H9 (cell line): ENCODE results near the gene CISD1. TPM values are rescaled to one million over a fixed set of nuclear protein-coding genes. Genes with fewer than 3 reads are reported as not detected.

ENCODE experiments used
- DNase-seq: peaks from one replicate; pipeline ENCODE4 v3.0.0-alpha.2; 2017
- H2AFZ ChIP-seq: one replicate; pipeline ENCODE4 v1.6.1; 2013; ENCODE audit warnings: mild to moderate bottlenecking, low read length, control low read depth, moderate library complexity
- H2AK5ac ChIP-seq: 2 replicates; pipeline ENCODE4 v1.6.1; 2013; ENCODE audit warnings: low read length, control low read depth, mixed read lengths; ENCODE audit not compliant: insufficient read length
- H2BK120ac ChIP-seq: one replicate; pipeline ENCODE4 v1.6.1; 2013; ENCODE audit warnings: low read depth, mild to moderate bottlenecking, low read length, control low read depth, inconsistent platforms; ENCODE audit not compliant: poor library complexity, severe bottlenecking
- H2BK12ac ChIP-seq: 2 replicates; pipeline ENCODE4 v1.6.1; 2013; ENCODE audit warnings: low read length, control low read depth, mixed read lengths, low read depth; ENCODE audit not compliant: insufficient read length
- H2BK15ac ChIP-seq: 2 replicates; pipeline ENCODE4 v1.6.1; 2013; ENCODE audit warnings: low read depth, low read length, control low read depth
- H2BK20ac ChIP-seq: one replicate; pipeline ENCODE4 v1.6.1; 2013; ENCODE audit warnings: low read depth, mild to moderate bottlenecking, low read length, control low read depth, inconsistent platforms; ENCODE audit not compliant: poor library complexity, severe bottlenecking
- H2BK5ac ChIP-seq: 2 replicates; pipeline ENCODE4 v1.6.1; 2013; ENCODE audit warnings: low read length, control low read depth, mixed read lengths; ENCODE audit not compliant: insufficient read length
- H3K14ac ChIP-seq: 2 replicates; pipeline ENCODE4 v1.6.1; 2013; ENCODE audit warnings: low read length, control low read depth; ENCODE audit not compliant: insufficient read depth
- H3K18ac ChIP-seq: 2 replicates; pipeline ENCODE4 v1.6.1; 2013; ENCODE audit warnings: low read depth, mild to moderate bottlenecking, mixed read lengths, low read length, control low read depth; ENCODE audit not compliant: insufficient read length
- H3K23ac ChIP-seq: 2 replicates; pipeline ENCODE4 v1.6.1; 2013; ENCODE audit warnings: low read length, control low read depth, mixed read lengths, low read depth; ENCODE audit not compliant: insufficient read length
- H3K23me2 ChIP-seq: 2 replicates; pipeline ENCODE4 v1.6.1; 2013; ENCODE audit warnings: low read depth, mild to moderate bottlenecking, mixed read lengths, low read length, control low read depth; ENCODE audit not compliant: insufficient read length, poor library complexity, severe bottlenecking
- H3K27ac ChIP-seq: 2 replicates; pipeline ENCODE4 v1.5.1; 2013; ENCODE audit warnings: low read length, control low read depth, mixed read lengths, low read depth; ENCODE audit not compliant: insufficient read length
- H3K27me3 ChIP-seq: 2 replicates; pipeline ENCODE4 v1.6.1; 2013; ENCODE audit warnings: low read length, control low read depth, inconsistent platforms; ENCODE audit not compliant: insufficient read depth
- H3K4ac ChIP-seq: 2 replicates; pipeline ENCODE4 v1.6.1; 2013; ENCODE audit warnings: low read depth, mild to moderate bottlenecking, control low read depth, inconsistent platforms, low read length, moderate library complexity
- H3K4me1 ChIP-seq: 2 replicates; pipeline ENCODE4 v1.6.1; 2013; ENCODE audit warnings: low read length, control low read depth, inconsistent platforms; ENCODE audit not compliant: insufficient read depth
- H3K4me2 ChIP-seq: 2 replicates; pipeline ENCODE4 v1.6.1; 2013; ENCODE audit warnings: low read length, control low read depth, mixed read lengths; ENCODE audit not compliant: insufficient read length, insufficient read depth
- H3K56ac ChIP-seq: 2 replicates; pipeline ENCODE4 v1.6.1; 2013; ENCODE audit warnings: low read depth, mild to moderate bottlenecking, mixed read lengths, low read length, control low read depth; ENCODE audit not compliant: insufficient read length
- H3K79me1 ChIP-seq: 2 replicates; pipeline ENCODE4 v1.6.1; 2013; ENCODE audit warnings: low read depth, mild to moderate bottlenecking, moderate library complexity, low read length, control low read depth, inconsistent platforms; ENCODE audit not compliant: insufficient read depth, poor library complexity, severe bottlenecking
- H3K79me2 ChIP-seq: 2 replicates; pipeline ENCODE4 v1.6.1; 2013; ENCODE audit warnings: low read length, control low read depth, inconsistent platforms; ENCODE audit not compliant: insufficient read depth
- H3K9ac ChIP-seq: 2 replicates; pipeline ENCODE4 v1.6.1; 2013; ENCODE audit warnings: low read length, control low read depth, mixed read lengths; ENCODE audit not compliant: insufficient read length; ENCODE audit errors: extremely low read depth
- H3K9me3 ChIP-seq: one replicate; pipeline ENCODE4 v1.6.1; 2013; ENCODE audit warnings: low read depth, low read length, inconsistent platforms; ENCODE audit not compliant: control insufficient read depth
- H3T11ph ChIP-seq: one replicate; pipeline ENCODE4 v1.6.1; 2013; ENCODE audit warnings: mild to moderate bottlenecking, low read length, control low read depth, inconsistent platforms
- H4K20me1 ChIP-seq: one replicate; pipeline ENCODE4 v1.6.1; 2013; ENCODE audit not compliant: control insufficient read depth, insufficient read length, insufficient read depth
- H4K5ac ChIP-seq: 2 replicates; pipeline ENCODE4 v1.6.1; 2013; ENCODE audit warnings: low read depth, mild to moderate bottlenecking, mixed read lengths, low read length, control low read depth; ENCODE audit not compliant: insufficient read length
- H4K8ac ChIP-seq: replicated peaks from 2 replicates; pipeline ENCODE4 v1.6.1; 2013; ENCODE audit warnings: low read length, control low read depth, mixed read lengths, low read depth; ENCODE audit not compliant: insufficient read length
- H4K91ac ChIP-seq: 2 replicates; pipeline ENCODE4 v1.6.1; 2013; ENCODE audit warnings: low read depth, mild to moderate bottlenecking, moderate library complexity, mixed read lengths, low read length, control low read depth; ENCODE audit not compliant: insufficient read length
- H3K27ac Mint-ChIP-seq, 3 experiments: 2 replicates in 2 of 3; 3 replicates in 1 of 3; pipeline ENCODE4 v1.8.0; 2020 to 2021; ENCODE audit warnings: mixed read lengths in 3 of 3, mild to moderate bottlenecking in 1 of 3, moderate library complexity in 1 of 3
- H3K27me3 Mint-ChIP-seq: 2 replicates; pipeline ENCODE4 v1.8.0; 2021; ENCODE audit warnings: low read depth, mild to moderate bottlenecking, moderate library complexity, mixed read lengths
- H3K36me3 Mint-ChIP-seq, 3 experiments: 2 replicates in 2 of 3; 3 replicates in 1 of 3; pipeline ENCODE4 v1.8.0; 2020 to 2021; ENCODE audit warnings: low read depth in 3 of 3, mixed read lengths in 3 of 3; ENCODE audit not compliant: insufficient read depth in 1 of 3
- H3K4me1 Mint-ChIP-seq, 2 experiments: 2 replicates each; pipeline ENCODE4 v1.8.0; 2020; ENCODE audit warnings: mixed read lengths in 2 of 2
- H3K4me3 Mint-ChIP-seq, 2 experiments: 2 replicates in 1 of 2; 3 replicates in 1 of 2; pipeline ENCODE4 v1.8.0; 2020 to 2021; ENCODE audit warnings: mild to moderate bottlenecking in 2 of 2, mixed read lengths in 2 of 2, moderate library complexity in 1 of 2
- H3K9me3 Mint-ChIP-seq, 2 experiments: 2 replicates in 1 of 2; 3 replicates in 1 of 2; pipeline ENCODE4 v1.8.0; 2020; ENCODE audit warnings: mild to moderate bottlenecking in 2 of 2, mixed read lengths in 2 of 2, moderate library complexity in 1 of 2
- WGBS: extraction: QIAGEN DNeasy Blood & Tissue Kit; methylation state at CpG from one replicate; pipeline ENCODE4 v1.1.7; 2013; ENCODE audit warnings: missing lambda C conversion rate, low lambda C conversion rate, mixed read lengths; ENCODE audit not compliant: insufficient read length; ENCODE audit errors: extremely low coverage; 5-methylcytosine and 5-hydroxymethylcytosine counted together
- total RNA-seq: library from RNA; stranded (reverse); gene quantifications from 2 replicates; pipeline ENCODE4 v1.2.1, GENCODE V29; 2021
- TF ChIP-seq, protein P1 (sequence below): fragments of 200-600 bp; sonication (generic); conservative IDR thresholded peaks from 3 replicates; pipeline ENCODE4 v1.8.0; 2021; ENCODE audit warnings: antibody characterized with exemption, mild to moderate bottlenecking

The CISD1 gene
- total RNA-seq, 1 experiment from 2014 or later = 42.0 TPM

DNA sequence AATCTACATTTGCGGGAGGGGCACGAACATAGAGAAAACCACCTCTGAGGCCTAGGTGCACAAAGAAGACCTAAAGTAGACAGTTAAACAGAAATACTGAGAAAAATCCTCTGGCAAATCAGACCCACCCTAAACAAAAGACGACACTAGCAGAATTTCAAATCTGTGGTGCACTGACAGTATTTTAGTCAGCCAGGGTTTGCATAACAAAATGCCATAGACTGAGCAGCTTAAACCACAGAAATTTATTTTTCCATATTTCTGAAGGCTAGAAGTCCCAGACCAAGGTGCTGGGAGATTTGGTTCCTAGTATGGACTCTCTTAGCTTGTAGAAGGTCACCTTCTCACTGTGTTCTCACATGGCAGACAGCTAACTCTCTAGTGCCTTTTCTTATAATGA is 27.6 kb upstream of the CISD1 start:
- H3K23me2 ChIP-seq = no peaks in the 10 kb centered on the region
- H2BK15ac ChIP-seq = no peak overlapping the region
- H3K4me1 ChIP-seq = peaks cover 2% of the 10 kb centered on the region; the same call in 1 of the 2 replicates
- H3T11ph ChIP-seq = no peak overlapping the region
- no peak overlapping the region for H2AK5ac ChIP-seq
- no CpG with 5 or more reads among the region's 3 CpGs for WGBS
- no peaks in the 10 kb centered on the region for H3K79me1 ChIP-seq
- no peak overlapping the region for H3K18ac ChIP-seq
- DNase-seq = no peak
- H3K23ac ChIP-seq = no peak overlapping the region
- H3K4me2 ChIP-seq = no peak overlapping the region
- TF ChIP-seq, protein P1, sequence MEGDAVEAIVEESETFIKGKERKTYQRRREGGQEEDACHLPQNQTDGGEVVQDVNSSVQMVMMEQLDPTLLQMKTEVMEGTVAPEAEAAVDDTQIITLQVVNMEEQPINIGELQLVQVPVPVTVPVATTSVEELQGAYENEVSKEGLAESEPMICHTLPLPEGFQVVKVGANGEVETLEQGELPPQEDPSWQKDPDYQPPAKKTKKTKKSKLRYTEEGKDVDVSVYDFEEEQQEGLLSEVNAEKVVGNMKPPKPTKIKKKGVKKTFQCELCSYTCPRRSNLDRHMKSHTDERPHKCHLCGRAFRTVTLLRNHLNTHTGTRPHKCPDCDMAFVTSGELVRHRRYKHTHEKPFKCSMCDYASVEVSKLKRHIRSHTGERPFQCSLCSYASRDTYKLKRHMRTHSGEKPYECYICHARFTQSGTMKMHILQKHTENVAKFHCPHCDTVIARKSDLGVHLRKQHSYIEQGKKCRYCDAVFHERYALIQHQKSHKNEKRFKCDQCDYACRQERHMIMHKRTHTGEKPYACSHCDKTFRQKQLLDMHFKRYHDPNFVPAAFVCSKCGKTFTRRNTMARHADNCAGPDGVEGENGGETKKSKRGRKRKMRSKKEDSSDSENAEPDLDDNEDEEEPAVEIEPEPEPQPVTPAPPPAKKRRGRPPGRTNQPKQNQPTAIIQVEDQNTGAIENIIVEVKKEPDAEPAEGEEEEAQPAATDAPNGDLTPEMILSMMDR = no peak
- no peaks in the 10 kb centered on the region for H3K27me3 Mint-ChIP-seq
- H2AFZ ChIP-seq = no peak overlapping the region
- H2BK12ac ChIP-seq = no peak overlapping the region
- H3K9me3 Mint-ChIP-seq = peaks cover 20 to 28% of the 10 kb centered on the region in 2 experiments
- peaks cover 17 to 33% (median 26%) of the 10 kb centered on the region in 3 experiments for H3K36me3 Mint-ChIP-seq
- no peaks in the 10 kb centered on the region for H4K20me1 ChIP-seq
- H3K56ac ChIP-seq = no peak overlapping the region
- H3K9me3 ChIP-seq = no peaks in the 10 kb centered on the region
- H3K9ac ChIP-seq = no peak overlapping the region
- peaks cover 19 to 23% of the 10 kb centered on the region in 2 experiments for H3K4me1 Mint-ChIP-seq
- H2BK20ac ChIP-seq = no peak overlapping the region
- H3K27me3 ChIP-seq = no peaks in the 10 kb centered on the region
- H3K4ac ChIP-seq = no peak overlapping the region
- H3K14ac ChIP-seq = no peak overlapping the region
- H4K8ac ChIP-seq = no peak overlapping the region
- H4K5ac ChIP-seq = no peak overlapping the region
- H4K91ac ChIP-seq = no peak overlapping the region
- no peak overlapping the region for H3K4me3 Mint-ChIP-seq
- H2BK120ac ChIP-seq = no peak overlapping the region
- no peak overlapping the region for H3K27ac ChIP-seq
- H3K79me2 ChIP-seq = no peaks in the 10 kb centered on the region
- H3K27ac Mint-ChIP-seq = no peak overlapping the region
- no peak overlapping the region for H2BK5ac ChIP-seq
